ENCODE data around the gene NFIC.

NFIC gene

GRCh38 chr19:3359015-3359918 is 7.1 kb upstream of the NFIC start:
- Histone ChIP-seq H3K9me2 (ENCODE audit: low read depth, low read length) (no peaks in the 10 kb centered on the region), H4K20me1 (ENCODE audit: insufficient read depth, low read length) (no peaks in the 10 kb centered on the region), H3K79me2 (ENCODE audit: insufficient read depth, low read length) (no peaks in the 10 kb centered on the region), H3K36me3 (ENCODE audit: insufficient read depth, low read length) (no peaks in the 10 kb centered on the region), H3K4me3 (ENCODE audit: low read depth, low read length, poor library complexity, severe bottlenecking) (peak overlapping the region; percentile 67), H3K9ac (ENCODE audit: low read length) (peak overlapping the region; percentile 58; the same call in 1 of the 2 replicates), H3K4me2 (ENCODE audit: low read length) (peak overlapping the region; percentile 61), H3K9me3 (ENCODE audit: low read length) (no peaks in the 10 kb centered on the region), H3F3A (ENCODE audit: insufficient read depth, low read length) (no peaks in the 10 kb centered on the region), H3K27me3 (ENCODE audit: insufficient read depth, low read length) (0 out of 2 replicates have a peak, but pooled peaks cover 18% of the 10 kb centered on the region), H3K27ac (ENCODE audit: low read depth, low read length, poor library complexity, severe bottlenecking) (no peak overlapping the region), H2AFZ (ENCODE audit: low read length) (no peak overlapping the region), H3K4me1 (ENCODE audit: insufficient read depth, low read length, severe bottlenecking) (peaks cover 8% of the 10 kb centered on the region)
- TF ChIP-seq EZH2 (IDR thresholded peaks at IDR 0.05; ENCODE audit: borderline replicate concordance, low read length), result no peak
- TF ChIP-seq CTCF (IDR thresholded peaks at IDR 0.05; ENCODE audit: low read length), result no peak

GRCh38 chr19:3359919-3360420 is 6.4 kb upstream of the NFIC start:
- no peak overlapping the region for H2AFZ ChIP-seq (ENCODE audit: low read length)
- H4K20me1 ChIP-seq (ENCODE audit: insufficient read depth, low read length), result no peaks in the 10 kb centered on the region
- no peaks in the 10 kb centered on the region for H3F3A ChIP-seq (ENCODE audit: insufficient read depth, low read length)
- TF ChIP-seq CTCF (IDR thresholded peaks at IDR 0.05; ENCODE audit: low read length) (no peak), EZH2 (IDR thresholded peaks at IDR 0.05; ENCODE audit: borderline replicate concordance, low read length) (no peak)
- H3K9ac ChIP-seq (ENCODE audit: low read length), result peak overlapping the region; percentile 58; the same call in 1 of the 2 replicates
- 0 out of 2 replicates have a peak, but pooled peaks cover 18% of the 10 kb centered on the region for H3K27me3 ChIP-seq (ENCODE audit: insufficient read depth, low read length)
- no peaks in the 10 kb centered on the region for H3K9me3 ChIP-seq (ENCODE audit: low read length)
- peaks cover 8% of the 10 kb centered on the region for H3K4me1 ChIP-seq (ENCODE audit: insufficient read depth, low read length, severe bottlenecking)
- no peaks in the 10 kb centered on the region for H3K79me2 ChIP-seq (ENCODE audit: insufficient read depth, low read length)
- H3K36me3 ChIP-seq (ENCODE audit: insufficient read depth, low read length), result no peaks in the 10 kb centered on the region
- peak overlapping the region; percentile 67 for H3K4me3 ChIP-seq (ENCODE audit: low read depth, low read length, poor library complexity, severe bottlenecking)
- H3K4me2 ChIP-seq (ENCODE audit: low read length), result peak overlapping the region; percentile 58
- H3K27ac ChIP-seq (ENCODE audit: low read depth, low read length, poor library complexity, severe bottlenecking), result no peak overlapping the region
- H3K9me2 ChIP-seq (ENCODE audit: low read depth, low read length), result no peaks in the 10 kb centered on the region

- no peak overlapping the region for H2AFZ ChIP-seq (ENCODE audit: low read length)
- H3K27me3 ChIP-seq (ENCODE audit: insufficient read depth, low read length), result 0 out of 2 replicates have a peak, but pooled peaks cover 18% of the 10 kb centered on the region
- H3K4me2 ChIP-seq (ENCODE audit: low read length), result peak overlapping the region; percentile 46
- H3K27ac ChIP-seq (ENCODE audit: low read depth, low read length, poor library complexity, severe bottlenecking), result no peak overlapping the region
- no peaks in the 10 kb centered on the region for H3K79me2 ChIP-seq (ENCODE audit: insufficient read depth, low read length)
- no peaks in the 10 kb centered on the region for H3K9me2 ChIP-seq (ENCODE audit: low read depth, low read length)
- H3K9ac ChIP-seq (ENCODE audit: low read length), result no peak overlapping the region; the same call in 1 of the 2 replicates
- H3K4me1 ChIP-seq (ENCODE audit: insufficient read depth, low read length, severe bottlenecking), result peaks cover 8% of the 10 kb centered on the region
- no peaks in the 10 kb centered on the region for H3K36me3 ChIP-seq (ENCODE audit: insufficient read depth, low read length)
- no peaks in the 10 kb centered on the region for H3F3A ChIP-seq (ENCODE audit: insufficient read depth, low read length)
- H3K4me3 ChIP-seq (ENCODE audit: low read depth, low read length, poor library complexity, severe bottlenecking), result peak overlapping the region; percentile 53
- H4K20me1 ChIP-seq (ENCODE audit: insufficient read depth, low read length), result no peaks in the 10 kb centered on the region
- no peak for TF ChIP-seq EZH2 (IDR thresholded peaks at IDR 0.05; ENCODE audit: borderline replicate concordance, low read length)
- TF ChIP-seq CTCF (IDR thresholded peaks at IDR 0.05; ENCODE audit: low read length), result no peak
- H3K9me3 ChIP-seq (ENCODE audit: low read length), result no peaks in the 10 kb centered on the region
These were observed 5.7 kb upstream of the NFIC start for GRCh38 chr19:3360421-3361383.

Data from OCI-LY1 (cell line).